K562 (cell line): ENCODE measurements around the gene GNAI3. TPM values are rescaled to one million over a fixed set of nuclear protein-coding genes. Genes with fewer than 3 reads are reported as not detected.

ENCODE experiments used
- ATF7 ChIP-seq: fragments of 450-650 bp; IDR thresholded peaks from 2 replicates; pipeline ENCODE4 v1.7.1; 2014; ENCODE audit warnings: mild to moderate bottlenecking, moderate library complexity
- BACH1 ChIP-seq: fragments of 200-800 bp; sonication (Bioruptor generic); IDR thresholded peaks from 2 replicates; pipeline ENCODE4 v1.6.1; 2016; ENCODE audit warnings: missing genetic modification characterization, missing compliant biosample characterization
- CEBPB ChIP-seq: fragments of 450-650 bp; IDR thresholded peaks from 2 replicates; pipeline ENCODE4 v1.6.1; 2016; ENCODE audit warnings: missing genetic modification characterization, missing compliant biosample characterization
- CGGBP1 ChIP-seq: fragments of 250-450 bp; sonication (Bioruptor Pico); IDR thresholded peaks from 2 replicates; pipeline ENCODE4 v1.9.0; 2021; ENCODE audit warnings: mild to moderate bottlenecking
- DPF2 ChIP-seq: fragments of 450-650 bp; IDR thresholded peaks from 2 replicates; pipeline ENCODE4 v1.6.1; 2016
- FOSL1 ChIP-seq: fragments of 200-800 bp; sonication (Bioruptor generic); conservative IDR thresholded peaks from 2 replicates; pipeline ENCODE4 v1.6.1; 2016; ENCODE audit warnings: missing genetic modification characterization, missing compliant biosample characterization
- FOXA3 ChIP-seq, 2 experiments: fragments of 450-650 bp in 1 of 2; sonication (generic) in 1 of 2; formaldehyde crosslinking; IDR thresholded peaks in 1 of 2; conservative IDR thresholded peaks in 1 of 2; 2 replicates each; pipeline versions ENCODE4 v1.4.0 to v1.8.0; 2020 to 2022; ENCODE audit warnings: mild to moderate bottlenecking in 2 of 2, missing genetic modification reagents in 1 of 2
- FOXJ2 ChIP-seq: fragments of 200-800 bp; sonication (Bioruptor generic); IDR thresholded peaks from 2 replicates; pipeline ENCODE4 v1.6.1; 2016; ENCODE audit warnings: missing genetic modification characterization, missing compliant biosample characterization
- FOXK2 ChIP-seq, 2 experiments: fragments of 450-650 bp; IDR thresholded peaks in 1 of 2; conservative IDR thresholded peaks in 1 of 2; 2 replicates each; pipeline ENCODE4 v1.6.1; 2016; ENCODE audit warnings: low read depth in 2 of 2, mild to moderate bottlenecking in 1 of 2
- HDAC1 ChIP-seq, 2 experiments: fragments of 450-650 bp; IDR thresholded peaks; 2 replicates each; pipeline ENCODE4 v1.6.1; 2016 to 2017; ENCODE audit warnings: inconsistent platforms in 1 of 2, mild to moderate bottlenecking in 1 of 2, moderate library complexity in 1 of 2
- KDM1A ChIP-seq, 2 experiments: fragments of 450-650 bp; IDR thresholded peaks; 2 replicates each; pipeline ENCODE4 v1.6.1; 2016; ENCODE audit warnings: mild to moderate bottlenecking in 2 of 2
- MAFG ChIP-seq: fragments of 450-650 bp; conservative IDR thresholded peaks from 2 replicates; pipeline ENCODE4 v1.6.1; 2016; ENCODE audit warnings: missing genetic modification characterization, missing compliant biosample characterization
- MTA1 ChIP-seq: fragments of 450-650 bp; IDR thresholded peaks from 2 replicates; pipeline ENCODE4 v1.6.1; 2017; ENCODE audit warnings: borderline replicate concordance
- MTA3 ChIP-seq: fragments of 450-650 bp; formaldehyde crosslinking; IDR thresholded peaks from 2 replicates; pipeline ENCODE4 v1.6.1; 2017; ENCODE audit warnings: mild to moderate bottlenecking, borderline replicate concordance
- NFE2 ChIP-seq: IDR thresholded peaks from 2 replicates; pipeline ENCODE4 v1.6.1; 2014; ENCODE audit warnings: antibody characterized with exemption, low read depth
- NR2C2 ChIP-seq, 2 experiments: fragments of 200-800 bp in 1 of 2; sonication (Bioruptor generic) in 1 of 2; sonication (generic) in 1 of 2; formaldehyde crosslinking in 1 of 2; IDR thresholded peaks; 2 replicates each; pipeline versions ENCODE4 v1.6.1 to v1.8.0; 2016 to 2022; ENCODE audit warnings: mild to moderate bottlenecking in 1 of 2, missing compliant biosample characterization in 1 of 2, missing genetic modification characterization in 1 of 2, missing genetic modification reagents in 1 of 2
- OTX1 ChIP-seq: fragments of 450-650 bp; formaldehyde crosslinking; IDR thresholded peaks from 2 replicates; pipeline ENCODE4 v1.4.0; 2022; ENCODE audit warnings: mild to moderate bottlenecking
- PHF21A ChIP-seq: fragments of 450-650 bp; IDR thresholded peaks from 2 replicates; pipeline ENCODE4 v1.6.1; 2017; ENCODE audit warnings: low read depth, borderline replicate concordance
- SMAD4 ChIP-seq: fragments of 250-450 bp; sonication (Bioruptor Pico); conservative IDR thresholded peaks from 2 replicates; pipeline ENCODE4 v1.8.0; 2021; ENCODE audit warnings: inconsistent platforms, mild to moderate bottlenecking, moderate library complexity
- ZNF197 ChIP-seq: fragments of 200-800 bp; sonication (Bioruptor generic); IDR thresholded peaks from 2 replicates; pipeline ENCODE4 v1.6.1; 2016; ENCODE audit warnings: low read depth, missing genetic modification characterization, missing compliant biosample characterization
- ZNF316 ChIP-seq: fragments of 450-650 bp; IDR thresholded peaks from 2 replicates; pipeline ENCODE4 v1.6.1; 2016
- ZNF57 ChIP-seq: fragments of 450-650 bp; formaldehyde crosslinking; IDR thresholded peaks from 2 replicates; pipeline ENCODE4 v1.4.0; 2020; ENCODE audit warnings: mild to moderate bottlenecking, moderate library complexity
- polyA plus RNA-seq, 8 experiments: library from polyadenylated mRNA; depleted of rRNA in 4 of 8; stranded (reverse) in 5 of 8; unstranded in 3 of 8; fragments of >200 nt; fragmentation: Nextera tagmentation in 2 of 8; fragmentation: Illumina TruSeq in 1 of 8; extraction: Ambion mirVana in 2 of 8; extraction: Trizol in 1 of 8; gene quantifications; 2 replicates each; pipeline versions ENCODE4 v1.2.1 to v1.2.3, GENCODE V29; 2011 to 2014; ENCODE audit warnings: inconsistent platforms in 1 of 8, missing spikeins in 1 of 8
- total RNA-seq, 7 experiments: library from RNA; depleted of rRNA in 6 of 7; stranded (reverse); fragments of >200 nt in 6 of 7; fragmentation: Illumina TruSeq in 2 of 7; extraction: Trizol in 2 of 7; gene quantifications; 2 replicates each; pipeline versions ENCODE4 v1.2.1 to v1.2.3, GENCODE V29; 2011 to 2021; ENCODE audit warnings: low replicate concordance in 1 of 7
- TF ChIP-seq, protein P1 (sequence below): sonication (generic); formaldehyde crosslinking; IDR thresholded peaks from 2 replicates; pipeline ENCODE4 v1.8.0; 2022; ENCODE audit warnings: mild to moderate bottlenecking, missing genetic modification reagents

The GNAI3 gene
- total and polyA plus RNA-seq, 9 of the 15 experiments (the other 6 are each of a cell fraction or from before 2014, with no cell fraction given), result 6.3 to 13.2 (median 8.9) TPM

GRCh38 chr1:109636201-109636952 is 88.0 kb downstream of the GNAI3 start (continued):
- TF ChIP-seq, protein P1, sequence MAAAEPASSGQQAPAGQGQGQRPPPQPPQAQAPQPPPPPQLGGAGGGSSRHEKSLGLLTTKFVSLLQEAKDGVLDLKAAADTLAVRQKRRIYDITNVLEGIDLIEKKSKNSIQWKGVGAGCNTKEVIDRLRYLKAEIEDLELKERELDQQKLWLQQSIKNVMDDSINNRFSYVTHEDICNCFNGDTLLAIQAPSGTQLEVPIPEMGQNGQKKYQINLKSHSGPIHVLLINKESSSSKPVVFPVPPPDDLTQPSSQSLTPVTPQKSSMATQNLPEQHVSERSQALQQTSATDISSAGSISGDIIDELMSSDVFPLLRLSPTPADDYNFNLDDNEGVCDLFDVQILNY, result no peak
- TF ChIP-seq CEBPB (tag) (peak; percentile 66), FOXK2 (conservative IDR thresholded peaks at IDR 0.05 in 1 of 2, IDR thresholded peaks at IDR 0.05 in 1 of 2; ENCODE audit: low read depth in 2 of 2) (0 out of 4 replicates have a peak, but pooled peaks of 1 of the 2 experiments have one; percentile 42), KDM1A (IDR thresholded peaks at IDR 0.05) (peak; percentile 88 to 89), MTA1 (0 out of 2 replicates have a peak, but pooled peaks have one; percentile 16), HDAC1 (IDR thresholded peaks at IDR 0.05) (peak in 1 of 2 experiments; percentile 55; a peak in 1 of 4 replicates), SMAD4 (CRISPR knock-in tag) (no peak), MTA3 (peak; percentile 35; the same call in 1 of the 2 replicates), MAFG (peak; percentile 93), CGGBP1 (no peak), FOXA3 (CRISPR knock-in tag; conservative IDR thresholded peaks at IDR 0.05 in 1 of 2, IDR thresholded peaks at IDR 0.05 in 1 of 2) (0 out of 4 replicates have a peak, but pooled peaks of 1 of the 2 experiments have one; percentile 15), FOXJ2 (no peak), DPF2 (0 out of 2 replicates have a peak, but pooled peaks have one; percentile 35), BACH1 (peak; percentile 38; the same call in 1 of the 2 replicates), PHF21A (peak; percentile 27; the same call in 1 of the 2 replicates), ATF7 (peak; percentile 46; the same call in 1 of the 2 replicates), ZNF316 (peak; percentile 66), FOSL1 (peak; percentile 81), ZNF57 (CRISPR knock-in tag) (no peak), ZNF197 (CRISPR knock-in tag) (no peak), OTX1 (no peak), NFE2 (peak; percentile 89), NR2C2 (CRISPR knock-in tag; IDR thresholded peaks at IDR 0.05) (no peak), NR2C2 (tag; IDR thresholded peaks at IDR 0.05) (peak; percentile 66)
